H1 (cell line): ENCODE results near the gene CPLX1. TPM values are rescaled to one million over a fixed set of nuclear protein-coding genes. Genes with fewer than 3 reads are reported as not detected.

ENCODE experiments used
- CTCF ChIA-PET: fragments of 300-600 bp; sonication (Branson Sonifier 250); formaldehyde crosslinking; loops from one replicate; lab custom pipeline; 2021; ENCODE audit not compliant: partially characterized antibody; lab: Charles Lee
- POLR2A ChIA-PET: fragments of 300-600 bp; sonication (Branson Sonifier 250); formaldehyde crosslinking; loops from one replicate; lab custom pipeline; 2021; ENCODE audit warnings: inconsistent platforms; ENCODE audit not compliant: partially characterized antibody; lab: Charles Lee
- DNase-seq, 2 experiments: peaks; one replicate each; pipeline versions ENCODE4 v3.0.0 to v3.0.0-alpha.2; 2010 to 2022; ENCODE audit warnings: low spot score in 2 of 2, low read depth in 1 of 2, mixed read lengths in 1 of 2
- FAIRE-seq: peaks from 2 replicates; lab custom pipeline; 2011; peaks lifted over from hg19 to GRCh38; lab: Jason Lieb, UNC
- H2AFZ ChIP-seq: 2 replicates; pipeline ENCODE4 v1.8.1; 2012; ENCODE audit warnings: low read length, inconsistent platforms
- H2AK5ac ChIP-seq: 2 replicates; pipeline ENCODE4 v1.6.1; 2013; ENCODE audit warnings: low read depth, low read length
- H2BK120ac ChIP-seq: replicated peaks from 2 replicates; pipeline ENCODE3; 2013; ENCODE audit warnings: low read depth, low read length, inconsistent platforms
- H2BK12ac ChIP-seq: 2 replicates; pipeline ENCODE4 v1.6.1; 2013; ENCODE audit warnings: low read depth, low read length
- H2BK15ac ChIP-seq: 2 replicates; pipeline ENCODE4 v1.6.1; 2013; ENCODE audit warnings: low read length
- H2BK20ac ChIP-seq: 2 replicates; pipeline ENCODE4 v1.6.1; 2013; ENCODE audit warnings: low read length
- H2BK5ac ChIP-seq: 2 replicates; pipeline ENCODE4 v1.6.1; 2013; ENCODE audit warnings: low read depth, low read length
- H3K14ac ChIP-seq: 2 replicates; pipeline ENCODE4 v1.6.1; 2013; ENCODE audit warnings: inconsistent platforms; ENCODE audit not compliant: insufficient read length
- H3K18ac ChIP-seq: 2 replicates; pipeline ENCODE4 v1.6.1; 2013; ENCODE audit warnings: low read length; ENCODE audit errors: extremely low read depth
- H3K23ac ChIP-seq: 2 replicates; pipeline ENCODE4 v1.6.1; 2013; ENCODE audit warnings: inconsistent platforms; ENCODE audit not compliant: insufficient read length
- H3K23me2 ChIP-seq: 2 replicates; pipeline ENCODE4 v1.6.1; 2013; ENCODE audit warnings: low read depth, low read length
- H3K27ac ChIP-seq: 2 replicates; pipeline ENCODE4 v1.6.1; 2011; ENCODE audit warnings: low read depth, low read length, inconsistent platforms
- H3K27me3 ChIP-seq, 4 experiments: replicated peaks in 1 of 4; 1 replicate in 1 of 4; 2 replicates in 3 of 4; pipeline versions ENCODE4 v1.6.1 to v1.8.1; 2011 to 2013; ENCODE audit warnings: low read length in 3 of 4, mild to moderate bottlenecking in 3 of 4, inconsistent platforms in 2 of 4, mixed read lengths in 2 of 4, moderate library complexity in 1 of 4; ENCODE audit not compliant: control insufficient read depth in 3 of 4, insufficient read depth in 3 of 4; ENCODE audit errors: extremely low read depth in 1 of 4
- H3K36me3 ChIP-seq, 4 experiments: 2 replicates each; pipeline versions ENCODE4 v1.6.1 to v1.8.1; 2011 to 2013; ENCODE audit warnings: mild to moderate bottlenecking in 4 of 4, low read length in 3 of 4, moderate library complexity in 2 of 4, control low read depth in 1 of 4, inconsistent platforms in 1 of 4; ENCODE audit not compliant: insufficient read depth in 4 of 4, control insufficient read depth in 2 of 4
- H3K4ac ChIP-seq: replicated peaks from 2 replicates; pipeline ENCODE3; 2013; ENCODE audit warnings: low read length, low read depth, mixed read lengths, inconsistent platforms; ENCODE audit not compliant: insufficient read length
- H3K4me1 ChIP-seq, 4 experiments: replicated peaks in 1 of 4; 1 replicate in 1 of 4; 2 replicates in 3 of 4; pipeline versions ENCODE4 v1.6.1 to v1.8.1; 2011 to 2013; ENCODE audit warnings: low read length in 3 of 4, inconsistent platforms in 2 of 4, mixed read lengths in 1 of 4; ENCODE audit not compliant: insufficient read depth in 4 of 4, control insufficient read depth in 3 of 4
- H3K4me2 ChIP-seq, 2 experiments: 2 replicates each; pipeline versions ENCODE4 v1.6.1 to v1.8.1; 2011 to 2013; ENCODE audit warnings: low read depth in 2 of 2, low read length in 2 of 2, control low read depth in 1 of 2, inconsistent platforms in 1 of 2, mild to moderate bottlenecking in 1 of 2; ENCODE audit not compliant: insufficient read depth in 1 of 2
- H3K4me3 ChIP-seq, 4 experiments: fragments of 200-600, 300-600 bp in 1 of 4; sonication (generic), shearing (Covaris generic), sonication (Bioruptor Twin) in 1 of 4; 2 replicates each; pipeline versions ENCODE4 v1.5.1 to v1.8.1; 2011 to 2016; ENCODE audit warnings: low read length in 4 of 4, low read depth in 3 of 4, control low read depth in 2 of 4, inconsistent platforms in 2 of 4, mild to moderate bottlenecking in 2 of 4, mixed read lengths in 1 of 4, moderate library complexity in 1 of 4; ENCODE audit not compliant: insufficient read depth in 2 of 4; ENCODE audit errors: extremely low read depth in 1 of 4
- H3K56ac ChIP-seq: replicated peaks from 2 replicates; pipeline ENCODE3; 2013; ENCODE audit warnings: low read depth, mild to moderate bottlenecking, mixed read lengths, low read length, inconsistent platforms; ENCODE audit not compliant: insufficient read length
- H3K79me1 ChIP-seq: 2 replicates; pipeline ENCODE4 v1.6.1; 2013; ENCODE audit warnings: low read depth, low read length, control low read depth
- H3K79me2 ChIP-seq, 2 experiments: 2 replicates each; pipeline versions ENCODE4 v1.6.1 to v1.8.1; 2012 to 2013; ENCODE audit warnings: low read length in 2 of 2, mild to moderate bottlenecking in 2 of 2, inconsistent platforms in 1 of 2; ENCODE audit not compliant: insufficient read depth in 2 of 2, control insufficient read depth in 1 of 2
- H3K9ac ChIP-seq, 4 experiments: replicated peaks in 1 of 4; 1 replicate in 1 of 4; 2 replicates in 3 of 4; pipeline versions ENCODE4 v1.6.1 to v1.8.1; 2011 to 2013; ENCODE audit warnings: low read depth in 3 of 4, low read length in 3 of 4, control low read depth in 2 of 4, mild to moderate bottlenecking in 2 of 4, moderate library complexity in 2 of 4, inconsistent platforms in 1 of 4; ENCODE audit errors: extremely low read depth in 1 of 4
- H3K9me3 ChIP-seq, 2 experiments: 2 replicates each; pipeline versions ENCODE4 v1.6.1 to v1.8.1; 2012 to 2013; ENCODE audit warnings: mild to moderate bottlenecking in 2 of 2, moderate library complexity in 2 of 2, control low read depth in 1 of 2, inconsistent platforms in 1 of 2, low read depth in 1 of 2, low read length in 1 of 2, mixed read lengths in 1 of 2; ENCODE audit not compliant: insufficient read depth in 2 of 2
- H4K20me1 ChIP-seq, 2 experiments: replicated peaks in 1 of 2; 2 replicates each; pipeline versions ENCODE3 to v1.8.1; 2011 to 2013; ENCODE audit warnings: inconsistent platforms in 2 of 2, low read length in 2 of 2, mild to moderate bottlenecking in 1 of 2; ENCODE audit not compliant: insufficient read depth in 2 of 2, control insufficient read depth in 1 of 2
- H4K5ac ChIP-seq: 2 replicates; pipeline ENCODE4 v1.6.1; 2013; ENCODE audit warnings: low read length, low read depth, mixed read lengths, inconsistent platforms; ENCODE audit not compliant: insufficient read length
- H4K8ac ChIP-seq: 2 replicates; pipeline ENCODE4 v1.8.0; 2013; ENCODE audit warnings: mild to moderate bottlenecking, moderate library complexity, low read length, inconsistent platforms; ENCODE audit not compliant: insufficient read depth; ENCODE audit errors: extremely low read depth
- H4K91ac ChIP-seq: replicated peaks from 2 replicates; pipeline ENCODE3; 2013; ENCODE audit warnings: low read length, mixed read lengths, inconsistent platforms; ENCODE audit not compliant: insufficient read length
- CHD2 ChIP-seq: IDR thresholded peaks from 2 replicates; pipeline ENCODE4 v1.6.1; 2012; ENCODE audit warnings: low read length, improper control_type of control experiment
- JUN ChIP-seq: IDR thresholded peaks from 2 replicates; pipeline ENCODE4 v1.6.1; 2011; ENCODE audit warnings: low read depth, mild to moderate bottlenecking, improper control_type of control experiment, low read length
- NANOG ChIP-seq: IDR thresholded peaks from 2 replicates; pipeline ENCODE4 v1.6.1; 2011; ENCODE audit warnings: low read length, low read depth, mild to moderate bottlenecking, inconsistent platforms; ENCODE audit not compliant: insufficient read depth, poor library complexity, severe bottlenecking
- POLR2A ChIP-seq, 2 experiments: IDR thresholded peaks; 1 replicate in 1 of 2; 2 replicates in 1 of 2; pipeline ENCODE4 v1.6.1; 2011; ENCODE audit warnings: low read depth in 2 of 2, low read length in 2 of 2, mild to moderate bottlenecking in 2 of 2; ENCODE audit errors: control extremely low read depth in 1 of 2
- RNF2 ChIP-seq: fragments of 200-900, 300-1000 bp; sonication (generic); IDR thresholded peaks from 2 replicates; pipeline ENCODE4 v1.7.1; 2016; ENCODE audit warnings: borderline replicate concordance, low read depth, mild to moderate bottlenecking, antibody characterized with exemption, low read length; ENCODE audit not compliant: poor library complexity, severe bottlenecking; ENCODE audit errors: missing control alignments
- SIX5 ChIP-seq: IDR thresholded peaks from 2 replicates; pipeline ENCODE4 v1.6.1; 2011; ENCODE audit warnings: mild to moderate bottlenecking, low read depth, low read length
- WGBS, 2 experiments: shearing (Covaris generic) in 1 of 2; methylation state at CpG; one replicate each; pipeline versions ENCODE4 v1.1.6 to v1.1.7; 2013 to 2015; ENCODE audit warnings: low lambda C conversion rate in 2 of 2, mixed read lengths in 2 of 2, inconsistent platforms in 1 of 2, low coverage in 1 of 2, missing lambda C conversion rate in 1 of 2; ENCODE audit not compliant: insufficient replicate concordance in 2 of 2, insufficient coverage in 1 of 2, insufficient read length in 1 of 2; ENCODE audit errors: extremely low coverage in 1 of 2, missing lambda C conversion rate in 1 of 2; 5-methylcytosine and 5-hydroxymethylcytosine counted together
- polyA plus RNA-seq, 7 experiments: library from polyadenylated mRNA; depleted of rRNA in 3 of 7; stranded (reverse) in 5 of 7; unstranded in 2 of 7; fragments of >200 nt in 5 of 7; fragments of 200-250 nt in 2 of 7; gene quantifications; 1 replicate in 5 of 7; 2 replicates in 1 of 7; 4 replicates in 1 of 7; pipeline versions ENCODE4 v1.2.1 to v1.2.3, GENCODE V29; 2011 to 2013; ENCODE audit warnings: missing spikeins in 2 of 7, mixed read lengths in 2 of 7
- total RNA-seq: library from RNA; stranded (reverse); fragmentation: NEBNext Ultra II Directional; extraction: Animal tissue kit (Norgen Biotek cat#: 25700); gene quantifications from 2 replicates; pipeline ENCODE4 v1.2.1, GENCODE V29; 2021

Gene CPLX1
- total and polyA plus RNA-seq, 2 of the 8 experiments (the other 6 are each of a cell fraction or from before 2014, with no cell fraction given), result 0.32 to 0.56 TPM

GRCh38 chr4:742096-742741 lies 83.7 kb downstream of the CPLX1 start:
- no peak overlapping the region for H2BK5ac ChIP-seq
- FAIRE-seq, result no peak
- H4K20me1 ChIP-seq, result peaks cover 9 to 17% of the 10 kb centered on the region in 2 experiments
- no peaks in the 10 kb centered on the region for H3K23me2 ChIP-seq
- H3K9ac ChIP-seq, result no peak overlapping the region
- no peak overlapping the region for H3K14ac ChIP-seq
- H2BK15ac ChIP-seq, result no peak overlapping the region
- no peak overlapping the region for H3K18ac ChIP-seq
- whole genome bisulfite sequencing, 2 experiments, result 85% methylated on average over 19 of the region's 21 CpGs; no CpG with 5 or more reads in 1 of the 2 experiments
- H3K9me3 ChIP-seq, result no peaks in the 10 kb centered on the region; a peak in 1 of 4 replicates
- H2AFZ ChIP-seq, result no peak overlapping the region
- no peaks in the 10 kb centered on the region for H3K79me2 ChIP-seq
- ChIA-PET POLR2A (interaction anchor here (0.9 to 1.1 kb wide), 2 partner anchors 67 to 155 kb away, joined by 3 read pairs; no protein-coding TSS in a partner anchor), CTCF (interaction anchor here (0.7 to 3.4 kb wide), 37 partner anchors 8 to 408 kb away, joined by 3 to 30 read pairs (median 5); no protein-coding TSS in a partner anchor)
- H2BK20ac ChIP-seq, result no peak overlapping the region
- H3K36me3 ChIP-seq, result peaks cover 2 to 22% (median 17%) of the 10 kb centered on the region in 4 experiments; a peak in 5 of 8 replicates
- no peak overlapping the region for H3K4ac ChIP-seq
- H3K4me2 ChIP-seq, result no peak overlapping the region
- H3K4me3 ChIP-seq, result no peak overlapping the region
- no peak overlapping the region for H3K27ac ChIP-seq
- DNase-seq, result no peak
- H3K27me3 ChIP-seq, result no peaks in the 10 kb centered on the region
- H3K4me1 ChIP-seq, result no peaks in the 10 kb centered on the region
- no peak overlapping the region for H3K56ac ChIP-seq
- no peak overlapping the region for H3K23ac ChIP-seq
- no peak for TF ChIP-seq POLR2A (IDR thresholded peaks at IDR 0.05; ENCODE audit: control extremely low read depth in 1 of 2, low read depth in 2 of 2, low read length in 2 of 2)
- TF ChIP-seq SIX5, result no peak
- TF ChIP-seq JUN, result no peak
- no peak for TF ChIP-seq RNF2
- TF ChIP-seq NANOG, result no peak
- TF ChIP-seq CHD2, result no peak
- TF ChIP-seq, all 59 proteins: peak for 0
- H2BK120ac ChIP-seq, result no peak overlapping the region
- H4K91ac ChIP-seq, result no peak overlapping the region
- H4K8ac ChIP-seq, result no peak overlapping the region
- H2BK12ac ChIP-seq, result no peak overlapping the region
- no peak overlapping the region for H2AK5ac ChIP-seq
- no peak overlapping the region for H4K5ac ChIP-seq
- H3K79me1 ChIP-seq, result no peaks in the 10 kb centered on the region
